CD4-positive, CD25-positive, alpha-beta regulatory T cell (primary cell): ENCODE data around the gene HORMAD2. TPM values are rescaled to one million over a fixed set of nuclear protein-coding genes. Genes with fewer than 3 reads are reported as not detected.

Experiments used
- ATAC-seq, 2 donors: fragments of 150-1000 bp; cut with Tn5 transposase; one replicate each; pipeline ENCODE4 v1.10.0; 2021; ENCODE audit warnings: low read depth in 2 of 2, moderate number of reproducible peaks in 2 of 2, moderate library complexity in 1 of 2
- DNase-seq, 3 donors: peaks; one replicate each; pipeline versions ENCODE4 v3.0.0 to v3.0.0-alpha.2; 2012 to 2022; ENCODE audit warnings: mixed read lengths in 1 of 3
- H3K27ac ChIP-seq: one replicate; pipeline ENCODE4 v1.7.0; 2013; ENCODE audit warnings: mild to moderate bottlenecking, low read length; ENCODE audit not compliant: insufficient read depth, poor library complexity, severe bottlenecking
- H3K27me3 ChIP-seq: one replicate; pipeline ENCODE4 v1.7.0; 2013; ENCODE audit warnings: low read length; ENCODE audit not compliant: control insufficient read depth, insufficient read depth
- H3K36me3 ChIP-seq: one replicate; pipeline ENCODE4 v1.7.0; 2013; ENCODE audit warnings: mild to moderate bottlenecking, low read length, moderate library complexity; ENCODE audit not compliant: control insufficient read depth, insufficient read depth
- H3K4me1 ChIP-seq: 2 replicates; pipeline ENCODE4 v1.7.0; 2013; ENCODE audit warnings: mild to moderate bottlenecking, low read length; ENCODE audit not compliant: insufficient read depth, control insufficient read depth, poor library complexity, severe bottlenecking
- H3K4me3 ChIP-seq: one replicate; pipeline ENCODE4 v1.7.0; 2013; ENCODE audit warnings: low read depth, mild to moderate bottlenecking, low read length, moderate library complexity
- H3K9me3 ChIP-seq, 2 experiments: 1 replicate in 1 of 2; 2 replicates in 1 of 2; pipeline ENCODE4 v1.7.0; 2013; ENCODE audit warnings: low read length in 2 of 2, mild to moderate bottlenecking in 1 of 2, moderate library complexity in 1 of 2; ENCODE audit not compliant: control insufficient read depth in 2 of 2
- H3K27ac Mint-ChIP-seq, 3 donors: one replicate each; pipeline ENCODE4 v1.8.0; 2020 to 2022; ENCODE audit warnings: mild to moderate bottlenecking in 3 of 3, mixed read lengths in 3 of 3, moderate library complexity in 2 of 3
- H3K27me3 Mint-ChIP-seq: one replicate; pipeline ENCODE4 v1.8.0; 2022; ENCODE audit warnings: mild to moderate bottlenecking, mixed read lengths
- H3K36me3 Mint-ChIP-seq: one replicate; pipeline ENCODE4 v1.8.0; 2020; ENCODE audit warnings: mixed read lengths
- H3K4me1 Mint-ChIP-seq, 4 donors: one replicate each; pipeline ENCODE4 v1.8.0; 2020 to 2022; ENCODE audit warnings: mixed read lengths in 4 of 4, mild to moderate bottlenecking in 1 of 4
- H3K4me3 Mint-ChIP-seq, 4 donors: one replicate each; pipeline ENCODE4 v1.8.0; 2020 to 2022; ENCODE audit warnings: mild to moderate bottlenecking in 4 of 4, mixed read lengths in 4 of 4, moderate library complexity in 3 of 4
- H3K9me3 Mint-ChIP-seq, 7 donors: one replicate each; pipeline ENCODE4 v1.8.0; 2020 to 2022; ENCODE audit warnings: mixed read lengths in 7 of 7, mild to moderate bottlenecking in 3 of 7, moderate library complexity in 2 of 7
- polyA plus RNA-seq, 4 donors: library from polyadenylated mRNA; unstranded; fragments of 300-500 nt; fragmentation: Illumina TruSeq; gene quantifications; one replicate each; pipeline ENCODE4 v1.2.3, GENCODE V29; 2021
- total RNA-seq: library from RNA; stranded (reverse); gene quantifications from one replicate; pipeline ENCODE4 v1.2.3, GENCODE V29; 2022

The HORMAD2 gene
- total RNA-seq = not detected
- not detected for polyA plus RNA-seq

DNA sequence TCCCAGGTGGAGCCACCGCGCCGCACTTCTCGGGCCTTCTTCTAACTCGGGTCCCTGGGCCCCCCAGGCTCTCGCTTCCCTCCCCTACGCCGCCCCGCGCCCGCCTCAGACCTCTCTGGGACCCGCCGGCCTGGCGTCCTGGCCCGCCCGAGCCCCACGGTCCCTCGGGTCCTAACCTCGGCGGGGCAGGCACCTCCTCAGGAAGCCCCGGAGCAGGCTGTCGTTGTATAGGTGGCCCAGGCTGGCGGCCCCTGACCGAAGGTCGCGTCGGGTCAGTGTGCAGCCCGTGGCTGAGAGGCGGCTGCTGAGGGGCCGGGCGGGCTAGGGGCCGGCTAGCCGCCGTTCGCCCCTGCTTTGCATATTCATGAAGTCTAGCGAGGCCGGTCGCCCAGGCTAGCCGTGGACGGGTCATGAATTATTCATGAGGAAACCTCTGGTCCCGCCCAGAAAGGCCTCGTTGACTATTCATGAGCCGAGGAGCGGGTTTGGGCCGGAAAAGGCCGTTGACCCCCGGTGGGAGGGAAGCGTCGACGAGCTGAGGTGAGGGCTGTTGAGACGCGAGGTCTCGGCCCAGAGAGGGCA is at the start of gene HORMAD2:
HORMAD2 (plus strand) TSS at position 513 of the 582 bp plus-strand sequence. CDS start 13,489 bp downstream, outside the sequence.
- no peaks in the 10 kb centered on the region for H3K9me3 ChIP-seq
- no peak within 1 kb of the TSS for H3K4me3 ChIP-seq
- H3K27ac Mint-ChIP-seq = peak within 1 kb of the TSS in 1 of 3 donors; percentile 93
- DNase-seq (no peak), ATAC-seq (no peak)
- H3K36me3 ChIP-seq = no peaks in the 10 kb centered on the region
- H3K9me3 Mint-ChIP-seq = peaks cover 0 to 7% (median 0%) of the 10 kb centered on the region in 7 donors
- H3K4me1 ChIP-seq = peaks cover 8% of the 10 kb centered on the region
- H3K27me3 ChIP-seq = no peaks in the 10 kb centered on the region
- no peak within 1 kb of the TSS for H3K4me3 Mint-ChIP-seq
- no peaks in the 10 kb centered on the region for H3K27me3 Mint-ChIP-seq
- H3K27ac ChIP-seq = no peak within 1 kb of the TSS
- peaks cover 5 to 24% (median 13%) of the 10 kb centered on the region in 4 donors for H3K4me1 Mint-ChIP-seq
- H3K36me3 Mint-ChIP-seq = no peaks in the 10 kb centered on the region

- no peak overlapping the region for H3K27ac ChIP-seq
- DNase-seq (no peak), ATAC-seq (no peak)
- no peaks in the 10 kb centered on the region for H3K4me1 ChIP-seq
- H3K36me3 ChIP-seq = peaks cover 4% of the 10 kb centered on the region
- no peak overlapping the region for H3K27ac Mint-ChIP-seq
- peaks cover 13% of the 10 kb centered on the region for H3K36me3 Mint-ChIP-seq
- no peak overlapping the region for H3K4me3 Mint-ChIP-seq
- H3K4me3 ChIP-seq = no peak overlapping the region
- H3K4me1 Mint-ChIP-seq = peaks cover 0 to 6% (median 0%) of the 10 kb centered on the region in 4 donors
- no peaks in the 10 kb centered on the region for H3K9me3 ChIP-seq
- H3K9me3 Mint-ChIP-seq = no peaks in the 10 kb centered on the region
- no peaks in the 10 kb centered on the region for H3K27me3 ChIP-seq
- no peaks in the 10 kb centered on the region for H3K27me3 Mint-ChIP-seq
Observed at GRCh38 chr22:30031328-30031727, 48.9 kb upstream of the HORMAD2 start.

DNA sequence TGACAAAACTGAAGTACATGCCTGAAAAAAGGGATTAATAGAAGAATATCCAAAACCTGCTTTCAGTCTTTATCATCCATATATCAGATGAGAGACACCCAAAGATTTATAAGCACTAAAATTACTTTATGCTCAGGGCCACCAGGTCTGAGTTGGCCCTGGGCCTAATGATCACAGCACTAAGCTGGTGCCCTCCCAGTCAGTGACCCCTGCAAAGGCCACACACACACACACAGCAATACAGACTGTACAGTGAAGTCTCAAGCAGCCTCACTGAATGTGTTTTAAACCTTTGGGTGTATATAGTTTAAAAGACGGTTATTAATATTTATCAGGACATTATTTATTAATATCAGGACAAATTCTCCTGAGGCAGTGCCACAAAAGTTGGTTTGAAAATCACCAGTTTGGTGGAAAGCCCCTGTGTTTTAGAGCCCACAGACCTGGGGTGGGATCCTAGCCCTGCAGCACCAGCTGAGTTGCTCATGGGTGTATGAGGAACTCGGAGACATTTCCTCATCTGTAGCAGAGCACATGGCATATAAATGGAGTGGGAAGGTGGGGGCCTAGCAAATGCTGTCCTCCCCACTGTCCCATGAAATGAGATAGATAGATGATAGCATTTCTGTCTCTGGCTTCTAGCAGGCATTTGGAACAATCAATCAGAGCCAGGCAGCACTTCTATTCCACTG is 48.4 kb upstream of the HORMAD2 start:
- Mint-ChIP-seq H3K9me3 (no peaks in the 10 kb centered on the region), H3K27ac (peak overlapping the region in 1 of 3 donors; percentile 68), H3K36me3 (peaks cover 11% of the 10 kb centered on the region), H3K27me3 (no peaks in the 10 kb centered on the region), H3K4me1 (peaks cover 0 to 4% (median 0%) of the 10 kb centered on the region in 4 donors), H3K4me3 (no peak overlapping the region)
- Histone ChIP-seq H3K36me3 (no peaks in the 10 kb centered on the region), H3K9me3 (no peaks in the 10 kb centered on the region), H3K4me1 (no peaks in the 10 kb centered on the region), H3K27me3 (no peaks in the 10 kb centered on the region), H3K27ac (no peak overlapping the region), H3K4me3 (no peak overlapping the region)
- DNase-seq (no peak), ATAC-seq (no peak)

GRCh38 chr22:30033137-30033536 is 47.1 kb upstream of the HORMAD2 start:
- DNase-seq (no peak), ATAC-seq (no peak)
- Histone ChIP-seq H3K36me3 (no peaks in the 10 kb centered on the region), H3K27me3 (no peaks in the 10 kb centered on the region), H3K9me3 (no peaks in the 10 kb centered on the region), H3K27ac (no peak overlapping the region), H3K4me1 (no peaks in the 10 kb centered on the region), H3K4me3 (no peak overlapping the region)
- Mint-ChIP-seq H3K4me3 (no peak overlapping the region), H3K36me3 (peaks cover 4% of the 10 kb centered on the region), H3K27ac (peak overlapping the region in 1 of 3 donors; percentile 68), H3K9me3 (no peaks in the 10 kb centered on the region), H3K27me3 (no peaks in the 10 kb centered on the region), H3K4me1 (peaks cover 0 to 3% (median 0%) of the 10 kb centered on the region in 4 donors)

GRCh38 chr22:30033901-30034300 is 46.4 kb upstream of the HORMAD2 start:
- ATAC-seq (no peak), DNase-seq (no peak)
- Histone ChIP-seq H3K27me3 (no peaks in the 10 kb centered on the region), H3K36me3 (no peaks in the 10 kb centered on the region), H3K27ac (no peak overlapping the region), H3K4me3 (no peak overlapping the region), H3K4me1 (no peaks in the 10 kb centered on the region), H3K9me3 (no peaks in the 10 kb centered on the region)
- no peaks in the 10 kb centered on the region for H3K36me3 Mint-ChIP-seq
- no peaks in the 10 kb centered on the region for H3K27me3 Mint-ChIP-seq
- H3K27ac Mint-ChIP-seq = peak overlapping the region in 1 of 3 donors; percentile 62
- no peak overlapping the region for H3K4me3 Mint-ChIP-seq
- H3K4me1 Mint-ChIP-seq = peaks cover 0 to 3% (median 0%) of the 10 kb centered on the region in 4 donors
- H3K9me3 Mint-ChIP-seq = no peaks in the 10 kb centered on the region

DNA sequence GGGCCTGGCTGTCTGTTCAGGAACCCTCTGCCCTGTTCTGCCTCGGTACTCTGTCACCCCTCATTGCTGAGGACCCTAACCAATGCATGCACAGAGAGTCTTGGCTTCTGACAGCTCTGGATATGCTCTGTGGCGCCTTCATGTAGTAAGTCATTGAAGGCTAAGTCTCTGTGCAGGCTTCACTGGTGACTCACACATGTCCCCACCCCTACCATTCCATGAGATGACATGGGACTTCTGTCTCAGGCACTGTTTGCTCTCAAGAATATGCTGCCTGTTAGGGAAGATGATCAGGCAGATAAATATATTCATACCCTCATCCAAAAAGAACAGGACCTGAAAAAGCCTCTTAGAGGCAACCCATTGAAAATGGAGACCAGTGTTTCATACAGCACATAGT is 43.6 kb upstream of the HORMAD2 start:
- Mint-ChIP-seq H3K4me3 (no peak overlapping the region), H3K27ac (no peak overlapping the region), H3K9me3 (no peaks in the 10 kb centered on the region), H3K4me1 (peaks cover 0 to 3% (median 0%) of the 10 kb centered on the region in 4 donors), H3K36me3 (no peaks in the 10 kb centered on the region), H3K27me3 (no peaks in the 10 kb centered on the region)
- Histone ChIP-seq H3K4me1 (no peaks in the 10 kb centered on the region), H3K27me3 (no peaks in the 10 kb centered on the region), H3K27ac (no peak overlapping the region), H3K9me3 (no peaks in the 10 kb centered on the region), H3K4me3 (no peak overlapping the region), H3K36me3 (no peaks in the 10 kb centered on the region)
- ATAC-seq (no peak), DNase-seq (no peak)

DNA sequence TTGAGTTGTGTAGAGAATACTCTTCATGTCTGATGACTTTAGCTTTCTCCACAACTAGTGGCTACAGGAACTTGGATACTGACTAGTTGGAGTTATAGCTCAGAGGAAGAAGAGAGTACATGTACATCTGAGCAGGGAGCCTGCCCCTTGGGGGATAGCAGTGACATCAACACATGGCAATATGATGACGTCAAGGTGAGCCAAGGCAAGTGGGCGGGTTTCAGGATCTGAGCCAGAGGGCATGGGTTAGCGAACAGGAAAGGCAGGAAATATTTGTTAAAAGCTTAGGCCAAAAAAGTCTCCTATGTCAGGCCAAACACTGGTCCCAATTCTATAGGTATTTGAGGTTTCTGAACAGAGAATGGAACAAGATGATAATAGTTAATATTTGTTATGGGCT is 42.0 kb upstream of the HORMAD2 start:
- no peak overlapping the region for H3K4me3 Mint-ChIP-seq
- Histone ChIP-seq H3K27ac (no peak overlapping the region), H3K36me3 (no peaks in the 10 kb centered on the region), H3K4me1 (no peaks in the 10 kb centered on the region), H3K27me3 (no peaks in the 10 kb centered on the region), H3K4me3 (no peak overlapping the region), H3K9me3 (no peaks in the 10 kb centered on the region)
- ATAC-seq (no peak), DNase-seq (no peak)
- no peak overlapping the region for H3K27ac Mint-ChIP-seq
- no peaks in the 10 kb centered on the region for H3K36me3 Mint-ChIP-seq
- H3K4me1 Mint-ChIP-seq = peaks cover 0 to 5% (median 1%) of the 10 kb centered on the region in 4 donors
- H3K9me3 Mint-ChIP-seq = no peaks in the 10 kb centered on the region
- H3K27me3 Mint-ChIP-seq = peaks cover 5% of the 10 kb centered on the region
